ENCODE results near the gene REPIN1.

GRCh38 chr7:150415161-150416153 is 46.8 kb downstream of the REPIN1 start:
- TF ChIP-seq, protein P1, sequence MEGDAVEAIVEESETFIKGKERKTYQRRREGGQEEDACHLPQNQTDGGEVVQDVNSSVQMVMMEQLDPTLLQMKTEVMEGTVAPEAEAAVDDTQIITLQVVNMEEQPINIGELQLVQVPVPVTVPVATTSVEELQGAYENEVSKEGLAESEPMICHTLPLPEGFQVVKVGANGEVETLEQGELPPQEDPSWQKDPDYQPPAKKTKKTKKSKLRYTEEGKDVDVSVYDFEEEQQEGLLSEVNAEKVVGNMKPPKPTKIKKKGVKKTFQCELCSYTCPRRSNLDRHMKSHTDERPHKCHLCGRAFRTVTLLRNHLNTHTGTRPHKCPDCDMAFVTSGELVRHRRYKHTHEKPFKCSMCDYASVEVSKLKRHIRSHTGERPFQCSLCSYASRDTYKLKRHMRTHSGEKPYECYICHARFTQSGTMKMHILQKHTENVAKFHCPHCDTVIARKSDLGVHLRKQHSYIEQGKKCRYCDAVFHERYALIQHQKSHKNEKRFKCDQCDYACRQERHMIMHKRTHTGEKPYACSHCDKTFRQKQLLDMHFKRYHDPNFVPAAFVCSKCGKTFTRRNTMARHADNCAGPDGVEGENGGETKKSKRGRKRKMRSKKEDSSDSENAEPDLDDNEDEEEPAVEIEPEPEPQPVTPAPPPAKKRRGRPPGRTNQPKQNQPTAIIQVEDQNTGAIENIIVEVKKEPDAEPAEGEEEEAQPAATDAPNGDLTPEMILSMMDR (IDR thresholded peaks at IDR 0.05), result no peak
- TF ChIP-seq POLR2A (IDR thresholded peaks at IDR 0.05), result no peak
